Measurements from ENCODE around the gene EHBP1.

EHBP1 gene

DNA sequence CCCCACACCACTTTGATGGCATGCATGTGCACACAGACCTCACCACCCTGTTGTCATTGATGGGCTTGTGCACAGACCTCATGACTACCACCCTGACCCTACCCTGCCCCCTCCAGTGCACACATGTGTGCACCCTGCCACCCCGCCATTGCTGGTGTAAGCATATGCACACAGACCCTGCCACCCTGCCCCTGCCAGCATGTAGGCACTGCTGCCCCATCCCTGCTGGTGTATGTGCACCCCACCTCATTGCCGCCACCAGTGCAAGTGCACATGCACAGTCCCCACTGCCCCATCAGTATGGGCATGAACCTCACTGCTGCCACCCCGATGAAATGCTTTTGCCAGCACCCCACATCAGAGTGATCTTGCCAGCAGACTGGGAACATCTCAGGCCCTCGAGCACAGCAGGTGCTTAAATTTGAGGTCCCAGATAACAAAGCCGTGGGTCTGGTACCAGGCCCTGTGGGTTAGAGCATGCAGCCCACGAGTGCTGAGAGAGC lies 169.4 kb downstream of the EHBP1 start:
- peaks cover 43% of the 10 kb centered on the region for H3K36me3 ChIP-seq (ENCODE audit: control insufficient read depth, low read length)

DNA sequence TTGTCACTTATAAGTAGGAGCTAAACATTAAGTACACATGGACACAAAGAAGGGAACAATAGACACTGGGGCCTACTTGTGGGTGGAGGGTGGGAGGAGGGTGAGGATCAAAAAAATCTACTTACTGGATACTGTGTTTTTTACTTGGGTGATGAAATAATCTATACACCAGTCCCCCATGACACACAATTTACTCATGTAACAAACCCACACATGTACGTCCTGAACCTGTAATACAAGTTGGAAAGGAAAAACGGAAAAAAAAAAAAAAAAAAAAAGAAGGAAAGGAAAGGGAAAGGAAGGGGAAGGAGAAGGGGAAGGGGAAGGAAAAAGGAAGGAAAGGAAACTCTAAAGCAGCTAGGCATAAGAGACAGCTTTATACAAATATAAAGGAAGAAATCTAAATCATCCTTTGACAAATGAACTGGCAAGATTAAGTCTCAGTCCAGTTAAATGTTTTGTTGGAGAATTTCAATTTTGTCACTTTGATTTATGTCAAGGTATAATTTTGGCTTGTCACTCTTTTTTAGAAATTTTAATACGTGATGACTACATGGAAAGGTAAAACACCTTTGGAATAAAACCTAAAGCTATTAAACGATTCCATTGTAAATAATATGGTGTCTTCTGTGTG lies 175.8 kb downstream of the EHBP1 start:
- TF ChIP-seq EZH2phosphoT487 (IDR thresholded peaks at IDR 0.05; ENCODE audit: borderline replicate concordance, low read length), result no peak
- TF ChIP-seq, protein P1, sequence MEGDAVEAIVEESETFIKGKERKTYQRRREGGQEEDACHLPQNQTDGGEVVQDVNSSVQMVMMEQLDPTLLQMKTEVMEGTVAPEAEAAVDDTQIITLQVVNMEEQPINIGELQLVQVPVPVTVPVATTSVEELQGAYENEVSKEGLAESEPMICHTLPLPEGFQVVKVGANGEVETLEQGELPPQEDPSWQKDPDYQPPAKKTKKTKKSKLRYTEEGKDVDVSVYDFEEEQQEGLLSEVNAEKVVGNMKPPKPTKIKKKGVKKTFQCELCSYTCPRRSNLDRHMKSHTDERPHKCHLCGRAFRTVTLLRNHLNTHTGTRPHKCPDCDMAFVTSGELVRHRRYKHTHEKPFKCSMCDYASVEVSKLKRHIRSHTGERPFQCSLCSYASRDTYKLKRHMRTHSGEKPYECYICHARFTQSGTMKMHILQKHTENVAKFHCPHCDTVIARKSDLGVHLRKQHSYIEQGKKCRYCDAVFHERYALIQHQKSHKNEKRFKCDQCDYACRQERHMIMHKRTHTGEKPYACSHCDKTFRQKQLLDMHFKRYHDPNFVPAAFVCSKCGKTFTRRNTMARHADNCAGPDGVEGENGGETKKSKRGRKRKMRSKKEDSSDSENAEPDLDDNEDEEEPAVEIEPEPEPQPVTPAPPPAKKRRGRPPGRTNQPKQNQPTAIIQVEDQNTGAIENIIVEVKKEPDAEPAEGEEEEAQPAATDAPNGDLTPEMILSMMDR (IDR thresholded peaks at IDR 0.05; ENCODE audit: low read depth, low read length, poor library complexity, severe bottlenecking), result no peak
- Histone ChIP-seq H3K27me3 (ENCODE audit: control insufficient read depth, low read length) (no peaks in the 10 kb centered on the region), H3F3A (ENCODE audit: control insufficient read depth, insufficient read depth) (no peaks in the 10 kb centered on the region), H3K79me2 (ENCODE audit: control insufficient read depth, low read length) (no peaks in the 10 kb centered on the region), H3K4me3 (ENCODE audit: low read length) (no peak overlapping the region), H3K4me1 (ENCODE audit: control insufficient read depth, low read length) (no peaks in the 10 kb centered on the region), H4K20me1 (ENCODE audit: control insufficient read depth, insufficient read depth, low read depth, low read length) (no peaks in the 10 kb centered on the region), H3K9me2 (replicated peaks; ENCODE audit: control insufficient read depth, low read length) (no peaks in the 10 kb centered on the region), H3K9me3 (ENCODE audit: control insufficient read depth, insufficient read depth, low read length) (no peaks in the 10 kb centered on the region), H3K27ac (ENCODE audit: low read depth, low read length) (no peak overlapping the region), H3K36me3 (ENCODE audit: control insufficient read depth, low read length) (peaks cover 16% of the 10 kb centered on the region; the same call in 1 of the 2 replicates), H3K4me2 (ENCODE audit: low read length) (no peak overlapping the region)

More for the DNA sequence above, 169.4 kb downstream of the EHBP1 start:
- H3K79me2 ChIP-seq (ENCODE audit: control insufficient read depth, low read length), result no peaks in the 10 kb centered on the region
- TF ChIP-seq, protein P1 (IDR thresholded peaks at IDR 0.05; ENCODE audit: low read depth, low read length, poor library complexity, severe bottlenecking), result no peak
- TF ChIP-seq EZH2phosphoT487 (IDR thresholded peaks at IDR 0.05; ENCODE audit: borderline replicate concordance, low read length), result no peak
- no peaks in the 10 kb centered on the region for H3K27me3 ChIP-seq (ENCODE audit: control insufficient read depth, low read length)
- no peak overlapping the region for H3K4me3 ChIP-seq (ENCODE audit: low read length)
- no peaks in the 10 kb centered on the region for H4K20me1 ChIP-seq (ENCODE audit: control insufficient read depth, insufficient read depth, low read depth, low read length)
- H3K9me3 ChIP-seq (ENCODE audit: control insufficient read depth, insufficient read depth, low read length), result peaks cover 6% of the 10 kb centered on the region
- H3K9me2 ChIP-seq (replicated peaks; ENCODE audit: control insufficient read depth, low read length), result no peaks in the 10 kb centered on the region
- H3F3A ChIP-seq (ENCODE audit: control insufficient read depth, insufficient read depth), result no peaks in the 10 kb centered on the region
- no peaks in the 10 kb centered on the region for H3K4me1 ChIP-seq (ENCODE audit: control insufficient read depth, low read length)
- no peak overlapping the region for H3K4me2 ChIP-seq (ENCODE audit: low read length)
- no peak overlapping the region for H3K27ac ChIP-seq (ENCODE audit: low read depth, low read length)

DNA sequence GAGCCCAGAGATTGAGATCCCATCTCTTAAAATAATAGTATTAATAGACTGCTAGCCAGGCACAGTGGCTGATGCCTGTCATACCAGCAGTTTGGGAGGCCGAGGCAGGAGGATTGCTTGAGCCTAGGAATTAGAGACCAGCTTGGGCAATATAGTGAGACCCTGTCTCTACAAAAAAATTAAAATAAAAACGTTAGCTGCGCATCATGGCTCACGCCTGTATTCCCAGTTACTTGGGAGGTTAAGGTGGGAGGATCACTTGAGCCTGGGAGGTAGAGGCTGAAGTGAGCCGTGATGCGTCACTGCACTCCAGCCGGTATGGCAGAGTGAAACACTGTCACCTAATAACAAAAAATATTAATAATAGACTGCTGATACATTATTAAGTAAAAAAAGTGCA lies 178.1 kb downstream of the EHBP1 start:
- Histone ChIP-seq H3K4me1 (ENCODE audit: control insufficient read depth, low read length) (no peaks in the 10 kb centered on the region), H3K9me3 (ENCODE audit: control insufficient read depth, insufficient read depth, low read length) (no peaks in the 10 kb centered on the region), H4K20me1 (ENCODE audit: control insufficient read depth, insufficient read depth, low read depth, low read length) (no peaks in the 10 kb centered on the region), H3K27me3 (ENCODE audit: control insufficient read depth, low read length) (no peaks in the 10 kb centered on the region), H3K79me2 (ENCODE audit: control insufficient read depth, low read length) (no peaks in the 10 kb centered on the region), H3F3A (ENCODE audit: control insufficient read depth, insufficient read depth) (no peaks in the 10 kb centered on the region), H3K4me3 (ENCODE audit: low read length) (no peak overlapping the region), H3K27ac (ENCODE audit: low read depth, low read length) (no peak overlapping the region), H3K9me2 (replicated peaks; ENCODE audit: control insufficient read depth, low read length) (no peaks in the 10 kb centered on the region), H3K4me2 (ENCODE audit: low read length) (no peak overlapping the region), H3K36me3 (ENCODE audit: control insufficient read depth, low read length) (no peaks in the 10 kb centered on the region)
- TF ChIP-seq, protein P1 (IDR thresholded peaks at IDR 0.05; ENCODE audit: low read depth, low read length, poor library complexity, severe bottlenecking), result no peak
- no peak for TF ChIP-seq EZH2phosphoT487 (IDR thresholded peaks at IDR 0.05; ENCODE audit: borderline replicate concordance, low read length)
